Neural progenitor cell (in vitro differentiated cells): ENCODE data around the gene PACS1. TPM values are rescaled to one million over a fixed set of nuclear protein-coding genes. Genes with fewer than 3 reads are reported as not detected.
"Not testable (repeated sequence)": the region's sequence is repeated elsewhere in the genome, so short reads cannot be mapped to it uniquely, and the experiment has no call there.

Source experiments
- DNase-seq: peaks from one replicate; pipeline ENCODE4 v3.0.0-alpha.2; 2016; ENCODE audit warnings: low spot score
- H2AFZ ChIP-seq: fragments of 200-600 bp; sonication (generic); replicated peaks from 2 replicates; pipeline ENCODE4 v1.6.1; 2016; ENCODE audit warnings: antibody characterized with exemption
- H3F3A ChIP-seq: fragments of 200-600 bp; sonication (generic); 2 replicates; pipeline ENCODE4 v1.6.1; 2016; ENCODE audit warnings: antibody characterized with exemption, low read depth
- H3K27ac ChIP-seq: fragments of 200-600 bp; sonication (generic); 2 replicates; pipeline ENCODE4 v1.5.1; 2016; ENCODE audit warnings: mild to moderate bottlenecking
- H3K27me3 ChIP-seq: fragments of 200-600 bp; sonication (generic); 2 replicates; pipeline ENCODE4 v1.6.1; 2016; ENCODE audit warnings: mild to moderate bottlenecking, moderate library complexity
- H3K36me3 ChIP-seq: fragments of 200-600 bp; sonication (generic); 2 replicates; pipeline ENCODE4 v1.5.1; 2016
- H3K4me1 ChIP-seq: fragments of 200-600 bp; sonication (generic); 2 replicates; pipeline ENCODE4 v1.6.1; 2016; ENCODE audit warnings: mixed run types
- H3K4me2 ChIP-seq: fragments of 200-600 bp; sonication (generic); 2 replicates; pipeline ENCODE4 v1.6.1; 2016
- H3K4me3 ChIP-seq: fragments of 200-600 bp; sonication (generic); 2 replicates; pipeline ENCODE4 v1.5.1; 2016
- H3K79me2 ChIP-seq: fragments of 200-600 bp; sonication (generic); 2 replicates; pipeline ENCODE4 v1.6.1; 2016; ENCODE audit warnings: low read depth
- H3K9ac ChIP-seq: fragments of 200-600 bp; sonication (generic); 2 replicates; pipeline ENCODE4 v1.6.1; 2016
- H3K9me3 ChIP-seq: fragments of 200-600 bp; sonication (generic); 2 replicates; pipeline ENCODE4 v1.5.1; 2016; ENCODE audit warnings: low read depth
- H4K20me1 ChIP-seq: fragments of 200-600 bp; sonication (generic); 2 replicates; pipeline ENCODE4 v1.6.1; 2016; ENCODE audit warnings: low read depth
- H3K27ac Mint-ChIP-seq: 3 replicates; pipeline ENCODE4 v1.8.0; 2021; ENCODE audit warnings: mixed read lengths
- H3K27me3 Mint-ChIP-seq: 2 replicates; pipeline ENCODE4 v1.8.0; 2022; ENCODE audit warnings: low read depth, mild to moderate bottlenecking, inconsistent platforms, moderate library complexity, mixed read lengths; ENCODE audit not compliant: insufficient read depth
- H3K36me3 Mint-ChIP-seq: 3 replicates; pipeline ENCODE4 v1.8.0; 2021; ENCODE audit warnings: mixed read lengths
- H3K4me1 Mint-ChIP-seq: 3 replicates; pipeline ENCODE4 v1.8.0; 2021; ENCODE audit warnings: mixed read lengths
- H3K4me3 Mint-ChIP-seq: 3 replicates; pipeline ENCODE4 v1.8.0; 2021; ENCODE audit warnings: mild to moderate bottlenecking, moderate library complexity, mixed read lengths
- H3K9me3 Mint-ChIP-seq: 3 replicates; pipeline ENCODE4 v1.8.0; 2020; ENCODE audit warnings: mixed read lengths
- CTCF ChIP-seq: fragments of 200-600 bp; sonication (generic); IDR thresholded peaks from 2 replicates; pipeline ENCODE4 v1.5.1; 2017; ENCODE audit warnings: antibody characterized with exemption, mild to moderate bottlenecking
- EZH2 ChIP-seq: fragments of 200-600 bp; sonication (generic); IDR thresholded peaks from 2 replicates; pipeline ENCODE4 v1.6.1; 2017; ENCODE audit warnings: antibody characterized with exemption, mild to moderate bottlenecking, moderate library complexity
- EZH2phosphoT487 ChIP-seq: fragments of 200-600 bp; sonication (generic); IDR thresholded peaks from 2 replicates; pipeline ENCODE4 v1.6.1; 2017; ENCODE audit warnings: antibody characterized with exemption
- total RNA-seq: library from RNA; depleted of rRNA; stranded (reverse); fragments of >200 nt; gene quantifications from 2 replicates; pipeline ENCODE4 v1.2.3, GENCODE V29; 2015; ENCODE audit warnings: low replicate concordance

Gene PACS1
- total RNA-seq, 1 donor from 2014 or later: 13.4 TPM

GRCh38 chr11:66111158-66111557 lies 41.1 kb downstream of the PACS1 start:
- Histone ChIP-seq H3K9ac (no peak overlapping the region), H3K9me3 (no peaks in the 10 kb centered on the region), H2AFZ (no peak overlapping the region), H3K36me3 (no peaks in the 10 kb centered on the region), H3K4me2 (no peak overlapping the region), H3K4me1 (peaks cover 10% of the 10 kb centered on the region), H3K79me2 (no peaks in the 10 kb centered on the region), H3K4me3 (no peak overlapping the region), H3K27ac (no peak overlapping the region), H4K20me1 (peaks cover 16% of the 10 kb centered on the region), H3K27me3 (no peaks in the 10 kb centered on the region), H3F3A (no peaks in the 10 kb centered on the region)
- H3K4me3 Mint-ChIP-seq: no peak overlapping the region
- H3K27ac Mint-ChIP-seq: no peak overlapping the region
- H3K36me3 Mint-ChIP-seq: peaks cover 2% of the 10 kb centered on the region
- TF ChIP-seq EZH2phosphoT487 (no peak), EZH2 (no peak), CTCF (no peak)
- peaks cover 2% of the 10 kb centered on the region for H3K27me3 Mint-ChIP-seq
- DNase-seq: no peak
- H3K9me3 Mint-ChIP-seq: no peaks in the 10 kb centered on the region
- peaks cover 35% of the 10 kb centered on the region for H3K4me1 Mint-ChIP-seq

GRCh38 chr11:66112041-66112491 lies 42.0 kb downstream of the PACS1 start:
- no peaks in the 10 kb centered on the region for H3K9me3 Mint-ChIP-seq
- Histone ChIP-seq H3K27ac (no peak overlapping the region), H3K4me2 (no peak overlapping the region), H3K79me2 (no peaks in the 10 kb centered on the region), H3K9ac (no peak overlapping the region), H3K9me3 (no peaks in the 10 kb centered on the region), H2AFZ (no peak overlapping the region), H3F3A (no peaks in the 10 kb centered on the region), H3K36me3 (no peaks in the 10 kb centered on the region), H3K27me3 (no peaks in the 10 kb centered on the region), H4K20me1 (peaks cover 21% of the 10 kb centered on the region), H3K4me3 (no peak overlapping the region), H3K4me1 (peaks cover 15% of the 10 kb centered on the region)
- H3K4me3 Mint-ChIP-seq: peak overlapping the region; percentile 16
- no peak for TF ChIP-seq EZH2
- no peaks in the 10 kb centered on the region for H3K36me3 Mint-ChIP-seq
- no peak overlapping the region for H3K27ac Mint-ChIP-seq
- H3K27me3 Mint-ChIP-seq: peaks cover 2% of the 10 kb centered on the region
- H3K4me1 Mint-ChIP-seq: peaks cover 42% of the 10 kb centered on the region
- no peak for DNase-seq

- Mint-ChIP-seq H3K4me3 (no peak overlapping the region), H3K9me3 (no peaks in the 10 kb centered on the region), H3K27me3 (peaks cover 2% of the 10 kb centered on the region), H3K27ac (no peak overlapping the region), H3K36me3 (no peaks in the 10 kb centered on the region), H3K4me1 (peaks cover 42% of the 10 kb centered on the region)
- Histone ChIP-seq H3K36me3 (no peaks in the 10 kb centered on the region), H3K27me3 (no peaks in the 10 kb centered on the region), H3K9ac (no peak overlapping the region), H3K4me1 (peaks cover 15% of the 10 kb centered on the region), H4K20me1 (peaks cover 21% of the 10 kb centered on the region), H2AFZ (no peak overlapping the region), H3K27ac (no peak overlapping the region), H3K4me3 (no peak overlapping the region), H3F3A (no peaks in the 10 kb centered on the region), H3K9me3 (no peaks in the 10 kb centered on the region), H3K4me2 (no peak overlapping the region), H3K79me2 (no peaks in the 10 kb centered on the region)
- DNase-seq: no peak
- TF ChIP-seq EZH2phosphoT487 (no peak), CTCF (no peak), EZH2 (no peak)
These were observed 42.8 kb downstream of the PACS1 start for GRCh38 chr11:66112601-66113499.

- peaks cover 61% of the 10 kb centered on the region for H3K4me1 Mint-ChIP-seq
- not testable (repeated sequence) for H3K27me3 ChIP-seq, H3K27me3 Mint-ChIP-seq, H3K4me3 Mint-ChIP-seq, DNase-seq, H3K79me2 ChIP-seq, H3K4me3 ChIP-seq, H3K27ac Mint-ChIP-seq, H3K36me3 Mint-ChIP-seq, H3K4me2 ChIP-seq, H3K9me3 ChIP-seq, H3K9me3 Mint-ChIP-seq, H3K27ac ChIP-seq, H3K36me3 ChIP-seq, H3K9ac ChIP-seq, H2AFZ ChIP-seq
- Histone ChIP-seq H4K20me1 (peaks cover 21% of the 10 kb centered on the region), H3K4me1 (peaks cover 27% of the 10 kb centered on the region), H3F3A (peaks cover 13% of the 10 kb centered on the region)
These were observed 44.9 kb downstream of the PACS1 start for GRCh38 chr11:66114957-66115356.
